BLaER1 (cell line): ENCODE results near the gene ECE1.
"Not testable (repeated sequence)": the region's sequence is repeated elsewhere in the genome, so short reads cannot be mapped to it uniquely, and the experiment has no call there.

Experiments
- H3K27ac ChIP-seq: shearing (Covaris generic); formaldehyde crosslinking; 2 replicates; pipeline ENCODE4 v1.8.1; 2022
- H3K27me3 ChIP-seq: shearing (Covaris generic); formaldehyde crosslinking; 2 replicates; pipeline ENCODE4 v1.8.1; 2022
- H3K36me3 ChIP-seq: shearing (Covaris generic); formaldehyde crosslinking; 2 replicates; pipeline ENCODE4 v1.8.1; 2022
- H3K4me1 ChIP-seq: shearing (Covaris generic); formaldehyde crosslinking; 2 replicates; pipeline ENCODE4 v1.8.1; 2022
- H3K4me2 ChIP-seq: shearing (Covaris generic); formaldehyde crosslinking; 2 replicates; pipeline ENCODE4 v1.8.1; 2022
- H3K4me3 ChIP-seq: shearing (Covaris generic); formaldehyde crosslinking; 2 replicates; pipeline ENCODE4 v1.8.1; 2022
- H3K9ac ChIP-seq: shearing (Covaris generic); formaldehyde crosslinking; 2 replicates; pipeline ENCODE4 v1.8.1; 2022
- H3K9me3 ChIP-seq: shearing (Covaris generic); formaldehyde crosslinking; 2 replicates; pipeline ENCODE4 v1.8.1; 2022
- H4K20me1 ChIP-seq: shearing (Covaris generic); formaldehyde crosslinking; 2 replicates; pipeline ENCODE4 v1.8.1; 2022
- Cebpa-rat ChIP-seq: shearing (Covaris generic); IDR thresholded peaks from 2 replicates; pipeline ENCODE4 v1.8.1; 2022

ECE1 gene

DNA sequence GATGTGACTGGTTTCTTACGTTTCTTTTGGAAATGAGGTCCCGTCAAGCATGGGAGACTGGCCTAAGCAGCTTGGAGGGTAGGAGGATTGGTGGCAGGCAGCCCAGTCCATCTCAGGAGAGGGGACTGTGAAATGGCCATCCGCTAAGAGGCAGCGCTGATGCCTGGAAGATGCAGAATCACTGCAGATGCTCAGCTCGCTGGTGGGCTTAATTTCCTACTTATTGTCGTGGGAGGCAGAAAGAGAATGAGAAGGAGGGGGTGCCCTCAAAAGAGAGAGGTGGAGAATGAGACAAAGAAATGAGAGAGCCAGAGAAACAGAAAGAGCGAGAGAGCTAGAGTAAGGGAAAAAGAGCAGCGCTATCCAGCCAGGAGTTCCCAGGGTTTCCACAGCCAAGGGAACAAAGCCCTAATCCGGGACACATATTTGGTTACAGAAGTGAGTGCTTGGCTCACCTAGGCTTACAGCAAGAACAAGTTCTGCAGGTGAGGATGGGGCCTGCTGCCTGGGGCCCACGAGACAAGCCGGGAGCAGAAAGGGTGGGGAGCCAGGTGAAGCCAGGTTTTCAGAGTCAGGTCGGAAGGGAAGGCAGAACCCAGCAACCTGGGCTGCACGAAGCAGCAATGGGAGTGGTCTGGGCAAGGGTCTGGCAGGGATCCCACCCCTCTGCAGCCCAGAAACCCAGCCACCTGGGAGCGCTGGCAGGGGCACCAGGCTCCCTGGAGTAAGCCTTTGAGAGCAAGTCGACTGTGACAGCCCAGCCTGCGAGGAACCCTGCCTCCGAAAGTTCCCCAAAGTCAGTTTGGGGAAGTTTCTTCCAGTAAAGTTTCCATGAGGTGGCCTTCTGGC, 5.8 kb downstream of the ECE1 start:
- peaks cover 61% of the 10 kb centered on the region for H3K4me1 ChIP-seq
- no peaks in the 10 kb centered on the region for H3K9me3 ChIP-seq
- H3K36me3 ChIP-seq, result no peaks in the 10 kb centered on the region
- H3K4me2 ChIP-seq, result peak overlapping the region; percentile 72
- H3K9ac ChIP-seq, result peak overlapping the region; percentile 15; the same call in 1 of the 2 replicates
- H3K4me3 ChIP-seq, result no peak overlapping the region
- H3K27ac ChIP-seq, result peak overlapping the region; percentile 36; the same call in 1 of the 2 replicates
- TF ChIP-seq Cebpa-rat, result no peak
- no peaks in the 10 kb centered on the region for H3K27me3 ChIP-seq
- peaks cover 25% of the 10 kb centered on the region; the same call in 1 of the 2 replicates for H4K20me1 ChIP-seq

DNA sequence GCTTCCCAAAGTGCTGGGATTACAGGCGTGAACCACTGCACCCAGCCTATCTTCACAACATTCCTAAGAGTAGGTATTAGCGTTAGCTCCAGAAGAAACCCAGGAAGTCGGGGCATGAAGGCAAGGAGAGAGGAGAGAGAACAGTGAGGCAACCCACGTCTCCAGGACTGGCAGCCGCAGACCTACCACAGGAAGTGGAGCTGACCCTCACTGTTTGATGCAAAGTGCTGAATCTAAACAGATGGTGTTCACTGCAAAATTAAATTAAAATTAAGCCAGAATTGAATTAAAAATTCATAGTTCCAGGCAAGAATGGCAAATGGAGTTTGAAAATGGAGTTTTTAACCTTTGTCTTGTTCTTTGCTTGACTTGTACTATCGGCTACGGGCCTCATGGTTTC, 6.7 kb downstream of the ECE1 start:
- Histone ChIP-seq H3K4me1 (peaks cover 52% of the 10 kb centered on the region), H3K36me3 (no peaks in the 10 kb centered on the region)
- TF ChIP-seq Cebpa-rat, result no peak

DNA sequence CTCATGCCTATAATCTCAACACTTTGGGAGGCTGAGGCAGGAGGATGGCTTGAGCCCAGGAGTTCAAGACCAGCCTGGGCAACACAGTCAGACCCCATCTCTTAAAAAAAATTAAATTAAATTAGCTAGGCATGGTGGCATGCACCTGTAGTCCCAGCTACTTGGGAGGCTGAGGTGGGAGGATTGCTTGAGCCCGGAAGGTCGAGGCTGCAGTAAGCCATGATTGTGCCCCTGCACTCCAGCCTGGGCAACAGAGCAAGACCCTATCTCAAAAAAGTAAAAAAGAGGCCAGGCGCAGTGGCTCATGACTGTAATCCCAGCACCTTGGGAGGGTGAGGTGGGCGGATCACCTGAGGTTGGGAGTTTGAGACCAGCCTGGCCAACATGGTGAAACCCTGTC, 8.2 kb downstream of the ECE1 start:
- H3K9me3 ChIP-seq, H3K27ac ChIP-seq, H3K9ac ChIP-seq, H3K4me3 ChIP-seq, H3K27me3 ChIP-seq, H3K36me3 ChIP-seq, H4K20me1 ChIP-seq, H3K4me2 ChIP-seq: not testable (repeated sequence)
- peaks cover 46% of the 10 kb centered on the region for H3K4me1 ChIP-seq

More for the DNA sequence above, 6.7 kb downstream of the ECE1 start:
- H3K9me3 ChIP-seq, result no peaks in the 10 kb centered on the region
- H3K9ac ChIP-seq, result no peak overlapping the region
- H3K4me3 ChIP-seq, result no peak overlapping the region
- H3K27me3 ChIP-seq, result no peaks in the 10 kb centered on the region
- H3K27ac ChIP-seq, result no peak overlapping the region
- peaks cover 16% of the 10 kb centered on the region; the same call in 1 of the 2 replicates for H4K20me1 ChIP-seq
- peak overlapping the region; percentile 72 for H3K4me2 ChIP-seq

DNA sequence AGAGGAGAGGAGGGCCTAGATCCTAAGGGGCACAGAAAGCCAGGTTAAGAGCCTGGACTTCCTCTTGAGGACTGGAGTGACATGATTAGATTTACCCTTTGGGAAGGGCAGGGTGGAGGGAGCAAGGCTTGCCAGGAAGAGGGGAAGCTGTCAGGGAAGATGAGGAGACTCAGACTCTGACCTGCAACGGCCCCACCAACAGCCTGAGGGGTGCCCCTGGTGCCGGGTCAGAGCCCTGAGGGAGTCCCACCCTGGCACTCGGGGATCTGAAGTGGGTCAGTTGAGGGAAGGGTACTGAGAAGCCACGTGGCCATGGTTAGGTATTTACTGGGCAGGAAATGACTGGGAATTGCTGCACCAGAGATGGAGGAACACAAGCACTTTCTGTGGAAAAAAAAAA, 9.8 kb downstream of the ECE1 start:
- Histone ChIP-seq H3K36me3 (no peaks in the 10 kb centered on the region), H3K27ac (peak overlapping the region; percentile 44; the same call in 1 of the 2 replicates), H3K27me3 (no peaks in the 10 kb centered on the region), H3K4me2 (peak overlapping the region; percentile 53), H3K4me1 (peaks cover 45% of the 10 kb centered on the region), H3K4me3 (no peak overlapping the region), H3K9ac (no peak overlapping the region), H4K20me1 (0 out of 2 replicates have a peak, but pooled peaks cover 4% of the 10 kb centered on the region), H3K9me3 (no peaks in the 10 kb centered on the region)
- no peak for TF ChIP-seq Cebpa-rat

DNA sequence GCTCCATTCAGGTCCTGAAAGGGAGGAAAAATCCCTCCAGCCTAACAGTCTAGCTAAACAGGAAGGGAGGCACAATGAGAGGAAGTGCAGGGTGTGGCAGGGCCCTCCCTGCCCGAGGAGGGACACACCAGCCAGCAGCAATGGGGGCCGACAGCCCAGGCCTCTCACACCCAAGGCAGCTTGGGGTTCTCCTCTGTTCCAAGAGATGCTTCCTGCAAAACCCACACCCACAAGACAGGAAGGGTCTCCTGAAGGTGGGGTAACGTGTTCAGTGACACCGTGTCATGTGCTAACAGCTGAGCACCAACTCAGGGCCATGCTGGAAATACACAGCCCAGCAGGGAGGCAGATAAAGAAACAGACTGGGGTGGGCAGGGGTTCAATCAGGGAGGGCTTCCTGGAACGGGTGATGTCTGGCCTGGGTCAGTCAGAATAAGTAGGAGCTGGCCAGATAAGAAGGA, 10.2 kb downstream of the ECE1 start:
- 0 out of 2 replicates have a peak, but pooled peaks cover 4% of the 10 kb centered on the region for H4K20me1 ChIP-seq
- H3K4me3 ChIP-seq, result no peak overlapping the region
- no peak overlapping the region for H3K9ac ChIP-seq
- no peaks in the 10 kb centered on the region for H3K9me3 ChIP-seq
- no peak for TF ChIP-seq Cebpa-rat
- H3K36me3 ChIP-seq, result no peaks in the 10 kb centered on the region
- H3K27ac ChIP-seq, result peak overlapping the region; percentile 44; the same call in 1 of the 2 replicates
- H3K27me3 ChIP-seq, result no peaks in the 10 kb centered on the region
- peak overlapping the region; percentile 53 for H3K4me2 ChIP-seq
- H3K4me1 ChIP-seq, result peaks cover 40% of the 10 kb centered on the region

DNA sequence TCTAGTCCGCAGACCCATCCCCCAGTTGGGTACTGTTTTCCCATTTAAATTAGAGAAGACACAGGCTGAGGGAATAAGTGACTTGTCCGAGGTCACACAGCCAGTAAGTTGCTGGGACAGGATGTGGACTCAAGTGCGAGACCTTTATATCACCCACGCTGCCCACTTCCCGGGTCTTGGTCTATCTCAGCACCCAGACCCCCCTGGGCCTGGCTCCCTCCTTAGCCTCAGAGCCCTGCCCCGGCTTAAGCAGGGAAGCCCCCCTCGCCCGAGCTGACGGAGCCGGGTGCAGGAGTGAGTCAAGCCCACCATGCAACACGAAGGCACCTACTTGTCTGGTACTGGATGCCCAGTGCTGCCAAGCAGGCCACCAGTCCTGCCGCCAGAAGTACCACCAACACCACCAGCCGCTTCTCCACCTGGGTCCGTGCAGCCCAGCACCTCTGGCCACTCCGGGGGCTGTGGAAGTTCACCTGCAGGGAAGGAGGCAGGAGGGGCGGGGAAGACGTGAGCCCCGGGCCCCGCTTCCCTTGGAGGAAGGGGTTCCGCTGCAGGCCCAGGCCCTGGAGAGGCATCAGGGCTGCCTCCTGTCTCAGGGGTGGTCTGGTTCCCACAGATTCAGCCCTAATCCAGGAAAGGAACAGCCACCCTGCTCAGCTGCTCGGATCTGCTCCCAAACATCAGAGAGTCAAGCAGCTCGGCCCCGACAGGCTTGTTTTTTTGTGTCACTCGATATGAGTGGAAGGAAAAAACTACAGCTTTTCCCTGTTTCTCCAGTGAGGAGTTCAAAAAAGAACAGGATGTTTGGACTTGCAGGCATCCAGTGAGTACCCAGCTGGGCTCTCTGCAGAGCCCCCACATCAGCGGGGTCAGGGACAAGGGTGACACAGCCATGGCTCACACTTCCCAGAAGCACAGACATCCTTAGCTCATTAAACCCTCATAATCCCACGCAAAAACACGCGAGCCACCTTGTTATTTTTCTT, 11.1 kb downstream of the ECE1 start:
- Histone ChIP-seq H3K9me3 (no peaks in the 10 kb centered on the region), H3K27ac (peak overlapping the region; percentile 44; the same call in 1 of the 2 replicates), H3K4me2 (peak overlapping the region; percentile 53), H3K36me3 (no peaks in the 10 kb centered on the region), H3K4me1 (peaks cover 31% of the 10 kb centered on the region), H3K9ac (no peak overlapping the region), H3K4me3 (no peak overlapping the region), H4K20me1 (no peaks in the 10 kb centered on the region), H3K27me3 (no peaks in the 10 kb centered on the region)
- TF ChIP-seq Cebpa-rat, result no peak

DNA sequence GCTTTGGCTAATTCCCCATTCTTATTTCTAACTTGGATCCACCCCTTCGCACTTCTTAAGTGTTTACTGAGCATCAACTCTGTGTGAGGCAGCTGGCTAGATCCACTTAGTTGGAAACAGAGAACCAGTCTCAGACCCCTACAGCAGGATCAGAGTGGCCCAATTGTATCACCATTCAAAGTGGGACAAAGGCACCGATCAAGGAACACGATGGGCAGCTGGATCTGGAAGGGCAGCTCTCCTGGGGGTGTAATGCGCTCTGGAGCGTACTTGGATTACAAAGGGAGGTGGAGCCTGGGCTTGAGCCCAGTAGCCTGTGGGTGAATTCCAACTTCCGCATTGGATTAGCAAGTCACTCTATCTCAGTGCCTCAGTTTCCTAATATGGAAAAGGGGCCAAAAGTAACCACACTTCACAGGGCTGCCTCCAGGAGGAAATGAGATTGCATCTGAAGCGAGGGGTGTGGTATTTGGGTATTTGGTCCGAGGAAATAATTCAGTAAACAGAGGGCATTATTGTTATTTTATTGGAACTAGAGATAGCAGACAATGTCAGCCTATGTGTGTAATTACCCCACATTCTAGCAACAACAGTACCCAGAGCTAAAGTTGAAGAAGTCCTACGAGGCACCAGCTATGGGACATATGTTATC, 11.9 kb downstream of the ECE1 start:
- Histone ChIP-seq H3K9me3 (no peaks in the 10 kb centered on the region), H3K27me3 (no peaks in the 10 kb centered on the region), H3K4me2 (no peak overlapping the region), H3K36me3 (no peaks in the 10 kb centered on the region), H3K27ac (no peak overlapping the region), H3K4me1 (peaks cover 23% of the 10 kb centered on the region), H3K4me3 (no peak overlapping the region), H3K9ac (no peak overlapping the region), H4K20me1 (no peaks in the 10 kb centered on the region)
- no peak for TF ChIP-seq Cebpa-rat

DNA sequence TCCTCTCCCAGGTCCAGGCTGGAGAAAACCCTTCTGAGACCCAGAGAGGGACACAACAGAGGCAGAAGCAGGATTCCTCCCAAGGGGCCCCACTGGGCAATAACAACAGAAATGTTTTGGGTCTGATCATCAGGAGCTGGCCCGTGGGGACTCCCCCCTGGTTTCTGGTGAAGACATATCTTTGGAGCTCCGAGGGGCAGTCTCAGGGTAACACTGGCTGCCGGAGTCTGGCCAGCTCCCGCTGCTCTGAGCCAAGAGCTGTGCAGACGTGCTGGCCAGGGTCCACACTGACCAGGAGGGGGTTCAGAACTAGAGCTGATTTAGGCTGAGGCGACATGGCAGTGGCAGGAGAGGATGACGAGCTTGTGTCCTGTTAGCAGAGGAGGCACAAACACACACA, 13.1 kb downstream of the ECE1 start:
- Histone ChIP-seq H3K27me3 (no peaks in the 10 kb centered on the region), H3K4me2 (no peak overlapping the region), H3K27ac (no peak overlapping the region), H3K9ac (no peak overlapping the region), H3K4me3 (no peak overlapping the region), H3K9me3 (no peaks in the 10 kb centered on the region), H3K36me3 (no peaks in the 10 kb centered on the region), H3K4me1 (peaks cover 22% of the 10 kb centered on the region), H4K20me1 (no peaks in the 10 kb centered on the region)
- no peak for TF ChIP-seq Cebpa-rat

DNA sequence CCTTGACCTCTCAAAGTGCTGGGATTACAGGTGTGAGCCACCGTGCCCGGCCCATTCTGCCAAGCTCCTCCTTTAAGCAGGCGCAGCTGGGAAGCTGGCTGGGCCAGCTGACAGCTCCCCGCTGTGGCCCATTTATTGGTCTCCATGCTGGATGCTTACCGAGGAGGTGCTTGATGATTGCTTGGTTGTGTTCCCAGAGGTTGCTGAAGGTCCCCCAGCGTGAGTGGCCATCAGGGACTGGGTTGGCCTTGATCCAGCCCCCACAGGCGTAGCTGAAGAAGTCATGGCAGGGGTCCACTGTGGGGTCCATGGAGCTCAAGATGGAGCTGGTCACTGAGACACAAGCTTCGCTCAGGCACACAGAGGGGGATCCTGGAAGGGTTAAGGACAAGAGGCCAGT, 17.7 kb downstream of the ECE1 start:
- H3K4me1 ChIP-seq, result no peaks in the 10 kb centered on the region
- H4K20me1 ChIP-seq, result no peaks in the 10 kb centered on the region
- no peak overlapping the region for H3K4me2 ChIP-seq
- no peak overlapping the region for H3K4me3 ChIP-seq
- H3K9ac ChIP-seq, result no peak overlapping the region
- no peak for TF ChIP-seq Cebpa-rat
- H3K9me3 ChIP-seq, result peaks cover 3% of the 10 kb centered on the region; the same call in 1 of the 2 replicates
- no peak overlapping the region for H3K27ac ChIP-seq
- H3K36me3 ChIP-seq, result peaks cover 13% of the 10 kb centered on the region; the same call in 1 of the 2 replicates
- no peaks in the 10 kb centered on the region for H3K27me3 ChIP-seq
